GM21737 (cell line): ENCODE data around the gene LGR5.
"Not testable (repeated sequence)": the region's sequence is repeated elsewhere in the genome, so short reads cannot be mapped to it uniquely, and the experiment has no call there.

ENCODE experiments used
- ATAC-seq: cut with Tn5 transposase; IDR thresholded peaks from one replicate; pipeline ENCODE4 v1.9.1; 2021; ENCODE audit warnings: mild to moderate bottlenecking, moderate library complexity; ENCODE audit not compliant: unreplicated experiment

LGR5 gene

DNA sequence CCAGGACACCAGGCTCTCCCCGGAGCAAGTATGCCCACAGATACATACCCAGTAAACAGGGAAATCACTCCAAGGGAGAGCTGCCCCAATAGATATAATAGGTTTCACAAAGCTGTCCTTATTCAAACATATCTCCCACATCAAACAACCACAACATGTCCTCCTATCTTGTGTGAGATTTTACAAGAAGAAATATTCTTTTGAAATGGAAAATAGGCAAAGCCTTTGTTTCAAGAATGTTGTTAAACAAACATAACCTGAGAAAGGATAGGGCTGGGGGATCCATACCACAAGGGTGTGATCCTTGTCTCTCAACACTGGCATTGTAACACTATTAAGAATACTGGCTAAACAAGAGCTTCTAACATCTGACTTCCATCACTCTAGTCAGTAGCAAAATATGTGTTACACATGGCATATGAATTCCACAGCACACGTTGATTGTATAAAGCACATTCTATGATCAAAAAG lies 32.9 kb downstream of the LGR5 start:
- no peak for ATAC-seq

DNA sequence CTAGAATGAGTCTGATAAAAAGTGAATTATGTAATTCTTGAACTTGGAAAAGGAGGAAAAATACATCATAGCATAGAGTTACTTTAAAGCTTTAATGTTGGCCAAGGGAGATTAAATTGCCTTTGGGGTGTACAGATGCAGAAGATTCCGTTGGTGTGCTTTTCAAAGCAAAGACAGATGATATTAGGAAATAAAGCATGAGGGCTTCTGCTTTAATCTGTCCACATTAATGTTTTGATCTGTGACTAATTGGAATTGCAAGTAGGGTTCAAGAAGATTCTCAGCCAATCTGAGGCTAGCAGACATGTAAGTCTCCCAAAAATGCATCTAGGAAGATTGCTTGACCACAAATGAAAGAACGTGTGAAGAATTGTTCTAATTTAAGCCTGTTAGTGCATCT lies 35.2 kb downstream of the LGR5 start:
- ATAC-seq: no peak

DNA sequence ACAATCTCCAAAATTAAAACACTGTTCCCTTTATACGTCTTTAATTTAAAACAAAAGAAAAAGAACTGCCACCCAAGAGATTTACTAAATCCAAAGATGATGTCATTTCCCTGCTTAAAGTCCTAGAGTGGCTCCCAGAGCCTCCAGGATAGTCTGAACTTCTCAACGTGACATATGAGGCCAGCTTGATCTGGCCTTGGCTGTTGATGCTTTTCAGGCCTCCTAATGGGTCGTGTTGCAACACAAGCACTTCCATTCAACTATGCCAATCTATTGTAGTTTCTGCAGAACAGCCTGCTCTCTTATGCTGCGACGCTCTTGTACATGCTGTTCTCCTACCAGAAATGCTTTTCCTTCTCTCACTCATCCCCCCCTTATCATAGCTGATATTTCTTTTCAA lies 35.7 kb downstream of the LGR5 start:
- ATAC-seq: no peak

DNA sequence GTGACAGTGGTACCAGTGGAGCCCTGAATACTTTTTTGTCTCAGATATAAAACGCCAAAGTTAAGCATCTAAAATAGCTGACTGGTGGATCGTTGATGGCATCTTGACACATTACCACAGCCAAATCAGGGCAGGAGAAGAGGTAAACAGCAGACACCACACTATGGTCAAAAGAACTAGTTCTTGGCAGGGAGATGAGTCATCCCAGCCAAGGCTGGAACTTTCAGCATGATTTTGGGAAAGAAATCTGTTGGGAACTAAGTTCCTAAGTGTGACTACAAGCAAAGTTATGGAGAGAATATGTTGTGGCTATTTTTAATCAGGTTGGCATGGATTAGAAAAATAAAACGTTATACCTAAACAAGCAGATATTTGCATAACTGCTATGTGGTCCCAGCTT lies 36.9 kb downstream of the LGR5 start:
- ATAC-seq: no peak

DNA sequence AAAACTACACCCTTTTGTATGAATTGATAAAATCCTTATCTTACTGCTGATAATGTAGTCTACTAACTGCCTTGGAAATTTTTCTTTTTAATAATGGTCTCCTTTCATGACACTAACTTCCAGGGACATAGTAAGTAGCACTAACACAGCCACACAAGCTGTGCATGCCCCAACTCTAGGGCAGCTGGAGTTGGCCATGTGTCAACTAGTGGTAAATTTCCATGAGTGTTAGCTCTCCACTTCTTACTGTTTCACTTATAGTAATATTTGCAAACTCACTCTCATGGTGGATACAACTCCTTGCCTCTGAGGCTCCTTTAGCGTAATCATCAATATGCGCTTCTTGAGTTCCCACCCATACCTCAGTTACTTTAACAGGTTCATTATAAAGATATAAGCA lies 38.0 kb downstream of the LGR5 start:
- ATAC-seq: no peak

DNA sequence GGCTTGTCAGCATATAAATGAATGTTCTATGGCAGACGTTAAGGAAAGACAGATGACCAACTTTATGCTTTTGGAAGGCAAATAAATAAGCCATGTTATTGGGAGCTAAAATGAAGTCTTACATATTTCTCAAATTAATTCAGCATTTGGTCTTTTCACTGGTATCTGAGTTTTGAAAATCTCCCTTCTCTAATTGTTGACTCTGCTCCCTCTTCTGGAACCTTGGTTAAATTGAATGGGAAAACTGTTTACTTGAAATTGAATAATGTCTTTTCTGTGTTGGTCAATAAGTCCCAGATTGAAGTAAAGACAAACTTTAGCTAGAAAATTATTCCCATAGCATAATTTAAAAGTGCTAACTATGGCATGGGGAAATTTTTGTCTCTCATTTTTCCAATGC lies 38.7 kb downstream of the LGR5 start:
- ATAC-seq: no peak

DNA sequence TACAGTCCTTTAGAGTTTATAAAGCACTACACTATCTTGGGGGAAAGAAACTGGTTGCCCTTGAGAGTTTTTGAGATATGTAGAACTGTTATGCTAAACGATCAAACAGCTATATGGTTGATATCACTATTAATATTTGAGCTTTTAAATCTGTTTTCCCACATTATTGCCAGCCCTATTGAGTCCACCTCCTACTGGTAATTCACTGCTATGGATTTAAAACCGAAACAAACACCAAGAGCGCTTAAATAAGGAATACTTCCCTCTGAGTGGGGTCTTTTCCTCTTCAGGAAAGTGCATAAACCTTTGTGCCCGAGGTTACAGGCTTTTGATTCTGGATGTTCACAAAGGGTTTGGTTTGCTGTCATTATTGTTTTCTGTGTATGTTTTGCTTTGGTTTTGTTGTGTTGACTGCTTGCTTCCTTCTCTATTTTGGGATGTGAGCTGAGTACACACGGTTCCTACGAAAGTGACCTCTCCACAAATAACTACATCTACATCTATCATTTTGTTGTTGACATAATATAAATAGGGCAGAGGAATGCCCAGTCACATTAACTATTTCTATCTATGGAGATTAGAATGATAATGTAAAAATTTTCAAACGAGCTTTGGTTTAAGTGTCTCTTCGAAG lies 44.8 kb downstream of the LGR5 start:
- ATAC-seq: no peak

DNA sequence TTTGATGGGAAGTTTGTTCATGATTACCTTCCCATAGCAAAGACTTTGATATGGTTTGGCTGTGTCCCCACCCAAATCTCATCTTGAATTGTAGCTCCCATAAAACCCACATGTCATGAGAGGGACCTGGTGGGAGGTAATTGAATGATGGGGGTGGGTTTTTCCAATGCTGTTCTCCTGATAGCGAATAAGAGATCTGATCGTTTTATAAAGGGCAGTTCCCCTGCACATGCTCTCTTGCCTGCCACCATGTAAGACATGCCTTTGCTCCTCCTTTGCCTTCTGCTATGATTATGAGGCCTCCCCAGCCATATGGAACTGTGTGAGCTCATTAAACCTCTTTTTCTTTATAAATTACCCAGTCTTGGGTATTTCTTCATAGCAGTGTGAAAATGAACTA lies 51.2 kb downstream of the LGR5 start:
- ATAC-seq: not testable (repeated sequence)

DNA sequence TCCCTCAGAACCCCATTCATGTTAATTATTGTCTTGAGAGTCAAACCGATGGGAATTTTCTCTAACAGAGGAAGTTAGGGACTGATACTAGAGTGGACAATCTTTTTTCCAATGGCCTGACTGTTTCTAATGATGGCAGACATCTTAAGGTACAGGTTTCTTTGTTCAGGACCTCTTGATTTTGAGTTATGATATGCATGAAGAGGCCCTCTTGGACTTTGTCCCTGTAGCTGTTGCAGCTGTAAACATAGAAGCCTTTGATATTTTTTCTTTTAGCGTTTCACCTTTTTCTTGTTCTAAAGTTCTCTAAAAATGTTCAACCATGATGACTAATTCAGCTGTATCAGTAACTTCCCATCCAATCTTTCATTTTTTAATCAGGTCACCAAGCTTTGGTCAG lies 53.0 kb downstream of the LGR5 start:
- ATAC-seq: no peak

DNA sequence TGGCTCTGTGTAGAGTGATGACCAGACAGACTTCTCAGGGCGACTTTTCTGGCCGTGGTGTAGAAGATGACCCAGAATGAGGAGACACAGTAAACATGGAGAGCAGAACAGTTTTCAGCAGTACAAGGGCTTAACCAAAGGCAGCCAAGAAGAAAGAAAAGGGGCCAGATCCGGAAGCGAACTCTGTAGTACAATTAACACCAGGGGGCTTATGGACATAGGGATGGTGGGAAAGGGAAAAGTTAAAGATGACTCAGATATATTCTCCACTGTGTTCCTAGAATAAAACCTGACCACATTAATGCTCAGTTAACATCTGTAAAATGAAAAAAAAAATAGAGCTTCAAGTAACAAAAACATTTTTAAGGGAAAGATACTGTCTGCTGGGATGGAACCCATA lies 60.2 kb downstream of the LGR5 start:
- ATAC-seq: no peak

DNA sequence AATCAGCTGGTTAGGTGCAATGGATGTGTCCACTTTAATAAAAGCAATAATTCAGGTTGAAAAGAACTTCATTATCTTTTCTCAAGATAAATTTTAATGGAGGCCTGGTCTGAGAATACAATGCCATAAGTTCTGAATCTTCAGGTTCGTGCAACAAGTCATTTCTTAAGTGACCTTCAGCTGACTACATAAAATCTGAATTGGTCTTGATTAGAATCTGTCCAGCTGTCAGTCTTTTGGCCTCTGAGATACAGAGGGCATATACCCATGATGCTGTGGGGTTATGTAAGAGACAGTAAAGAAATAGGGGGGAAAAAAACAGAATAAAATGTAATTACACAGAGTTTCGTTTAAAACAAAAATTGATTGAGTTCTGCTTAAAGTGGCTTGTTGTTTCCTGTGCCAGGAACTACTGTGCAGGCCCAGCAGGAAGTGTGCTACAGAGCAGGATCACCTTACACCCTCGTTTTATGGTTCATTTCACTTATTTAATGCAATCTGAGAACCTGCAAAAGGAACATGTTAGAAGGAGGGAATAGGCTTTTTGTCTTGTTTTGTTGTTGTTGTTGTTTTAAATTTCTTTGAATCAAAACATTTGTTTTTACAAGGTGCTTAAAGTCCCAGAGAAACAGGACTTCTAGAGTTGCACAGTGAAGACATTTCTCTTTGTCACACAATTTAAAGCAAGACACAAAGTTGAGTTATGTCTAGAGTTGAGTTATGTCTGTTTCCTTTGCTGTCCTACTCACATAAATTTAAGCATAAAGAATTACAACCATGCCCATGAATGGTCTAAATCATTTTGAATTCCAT lies 64.2 kb downstream of the LGR5 start:
- ATAC-seq: no peak

DNA sequence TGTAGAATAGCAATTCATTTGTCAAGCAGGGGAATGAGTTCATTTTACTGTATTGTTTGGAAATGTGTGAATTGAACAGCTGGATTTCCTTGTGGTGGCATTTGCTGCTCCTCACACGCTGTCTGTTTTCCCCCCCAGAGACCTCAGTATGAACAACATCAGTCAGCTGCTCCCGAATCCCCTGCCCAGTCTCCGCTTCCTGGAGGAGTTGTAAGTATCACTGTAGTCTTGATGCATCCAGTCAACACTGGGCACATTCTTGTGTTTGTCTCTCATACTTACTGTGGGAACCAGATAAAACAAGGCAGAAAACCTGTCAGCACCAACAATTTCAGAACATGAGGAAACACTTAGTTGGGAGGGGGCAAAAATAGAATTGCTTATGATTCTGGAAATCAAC lies 64.9 kb downstream of the LGR5 start:
- no peak for ATAC-seq

DNA sequence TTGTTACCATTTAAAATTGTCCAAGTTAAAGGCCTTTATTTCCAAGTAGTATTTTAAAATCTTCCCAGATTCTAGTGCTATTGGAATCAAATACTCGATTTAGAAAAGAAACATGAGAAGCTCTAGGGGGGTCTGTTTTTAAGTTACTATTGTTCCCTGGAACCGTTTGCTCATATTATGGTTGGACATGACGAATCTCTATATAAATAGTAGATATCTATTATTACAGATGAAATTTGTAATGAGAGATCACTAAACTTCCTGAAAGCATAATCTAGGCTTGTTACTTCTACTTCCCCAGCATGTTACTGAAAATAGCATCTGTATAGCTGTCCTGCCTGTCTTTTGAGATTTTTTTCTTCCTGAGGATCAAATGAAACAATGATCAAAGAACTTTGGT lies 70.1 kb downstream of the LGR5 start:
- no peak for ATAC-seq

DNA sequence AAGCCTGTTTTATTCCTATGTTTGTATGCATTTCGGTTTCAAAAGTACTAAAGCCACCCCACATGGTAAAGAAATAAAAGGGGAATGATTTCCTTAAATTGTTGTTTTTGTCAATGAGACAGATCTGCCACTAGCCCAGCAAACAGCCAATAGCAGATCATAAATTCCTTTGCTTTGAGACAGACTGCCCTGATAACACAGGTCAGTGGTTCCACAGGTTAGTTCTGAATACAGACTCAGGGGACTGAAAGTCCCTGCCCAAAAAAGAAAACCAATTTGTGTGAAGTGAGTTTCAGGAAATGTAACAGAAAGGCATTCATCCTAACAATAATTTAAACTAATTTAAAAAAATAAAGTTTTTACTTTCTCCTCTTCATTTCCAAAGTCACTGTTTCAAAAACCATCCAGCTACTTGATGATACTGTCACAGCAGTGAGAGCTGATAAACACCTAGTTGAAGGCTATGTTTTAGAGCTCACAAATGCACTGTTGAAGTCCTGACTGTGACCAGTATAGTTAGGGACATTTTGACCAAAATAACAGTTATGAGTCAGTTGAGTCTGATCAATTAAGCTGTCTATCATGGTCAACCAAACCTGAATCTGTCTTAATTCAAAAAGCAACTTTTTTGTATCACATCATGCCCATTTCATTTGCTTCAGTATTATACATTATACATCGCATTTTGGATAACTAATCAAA lies 77.7 kb downstream of the LGR5 start:
- no peak for ATAC-seq

DNA sequence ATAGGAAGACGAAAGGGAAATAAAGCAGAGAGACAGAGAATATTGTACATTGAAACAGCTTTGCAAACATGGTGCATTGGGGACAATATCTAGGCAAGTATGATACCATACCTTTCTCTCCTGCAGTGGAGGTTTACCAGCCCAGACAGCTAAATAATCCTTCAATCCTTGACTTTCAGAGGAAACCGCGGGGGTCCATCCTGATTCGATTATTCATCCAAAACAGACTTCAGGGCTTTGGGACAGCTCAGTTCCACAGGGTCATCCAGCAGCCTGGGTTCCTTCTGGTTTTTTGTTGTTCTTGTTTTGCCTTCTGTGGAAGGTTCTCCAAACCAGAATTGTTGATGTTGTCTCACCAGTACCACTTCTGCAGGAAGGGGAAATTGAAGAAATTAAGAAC lies 81.5 kb downstream of the LGR5 start:
- ATAC-seq: no peak

DNA sequence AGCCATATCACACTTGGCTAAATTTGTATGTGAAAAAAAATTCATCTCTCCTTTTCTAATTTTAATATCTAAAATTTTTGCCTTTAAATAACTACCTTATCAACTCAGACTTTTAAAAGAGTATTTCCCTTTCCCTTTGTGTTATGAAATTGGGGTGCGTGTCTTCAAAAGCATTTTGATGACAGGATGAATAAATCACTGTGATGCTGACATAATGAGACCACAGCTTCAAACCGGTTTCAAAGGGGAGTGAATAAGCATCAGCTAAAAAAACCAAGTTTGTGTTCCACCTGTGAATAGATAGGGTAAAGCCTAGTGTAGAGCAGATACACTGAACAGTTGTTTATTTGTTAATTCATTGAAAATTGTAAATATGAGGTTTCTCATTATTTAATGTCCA lies 85.0 kb downstream of the LGR5 start:
- ATAC-seq: no peak

DNA sequence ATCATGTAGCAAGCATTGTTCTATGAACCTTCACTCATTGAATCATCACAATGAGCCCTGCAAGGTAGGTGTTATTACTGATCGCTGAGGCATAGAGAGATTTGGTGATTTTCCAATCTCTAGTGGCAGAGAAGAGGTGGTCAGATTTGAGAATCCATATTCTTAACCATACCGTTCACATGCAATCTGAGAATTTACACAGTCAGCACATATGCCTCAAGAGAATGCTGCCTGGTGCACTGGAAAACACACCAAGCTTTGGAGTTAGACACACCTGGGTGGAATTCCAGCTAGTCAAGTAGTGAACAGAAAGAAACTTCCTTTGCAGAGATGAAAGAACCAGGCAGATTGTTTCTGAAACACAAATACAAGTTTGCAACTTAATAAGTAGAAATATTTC lies 94.1 kb downstream of the LGR5 start:
- ATAC-seq: no peak

DNA sequence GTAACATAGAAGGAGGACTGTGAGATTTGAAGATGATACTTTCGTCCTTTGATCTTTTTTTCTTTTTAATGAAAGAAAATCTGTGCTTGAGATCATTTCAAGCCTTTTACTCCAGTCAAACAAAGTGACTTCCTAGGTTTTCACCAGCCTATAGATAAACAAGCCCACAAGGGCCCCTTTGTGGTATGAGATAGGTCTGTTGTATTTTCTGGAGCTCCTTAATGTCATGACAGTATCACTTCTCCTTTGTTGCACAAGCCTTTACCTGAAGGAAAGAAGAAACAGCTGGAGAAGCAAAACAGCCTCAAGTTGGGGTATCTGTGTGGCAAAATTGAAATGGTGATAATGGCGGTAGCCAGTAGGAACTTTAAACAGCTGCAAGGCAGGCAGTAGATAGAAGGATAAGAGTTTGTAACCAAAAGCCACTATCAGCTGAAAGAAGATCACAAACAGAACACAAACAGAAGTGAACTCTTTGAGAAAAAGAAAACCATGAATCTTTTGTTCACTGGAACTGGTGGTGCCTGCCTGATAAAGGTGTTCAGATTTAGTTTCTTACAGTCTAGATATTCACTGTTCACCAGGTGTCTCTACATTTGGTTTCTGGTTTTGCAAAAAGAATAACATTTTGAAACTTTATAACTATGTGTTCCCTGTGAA lies 96.8 kb downstream of the LGR5 start:
- no peak for ATAC-seq

DNA sequence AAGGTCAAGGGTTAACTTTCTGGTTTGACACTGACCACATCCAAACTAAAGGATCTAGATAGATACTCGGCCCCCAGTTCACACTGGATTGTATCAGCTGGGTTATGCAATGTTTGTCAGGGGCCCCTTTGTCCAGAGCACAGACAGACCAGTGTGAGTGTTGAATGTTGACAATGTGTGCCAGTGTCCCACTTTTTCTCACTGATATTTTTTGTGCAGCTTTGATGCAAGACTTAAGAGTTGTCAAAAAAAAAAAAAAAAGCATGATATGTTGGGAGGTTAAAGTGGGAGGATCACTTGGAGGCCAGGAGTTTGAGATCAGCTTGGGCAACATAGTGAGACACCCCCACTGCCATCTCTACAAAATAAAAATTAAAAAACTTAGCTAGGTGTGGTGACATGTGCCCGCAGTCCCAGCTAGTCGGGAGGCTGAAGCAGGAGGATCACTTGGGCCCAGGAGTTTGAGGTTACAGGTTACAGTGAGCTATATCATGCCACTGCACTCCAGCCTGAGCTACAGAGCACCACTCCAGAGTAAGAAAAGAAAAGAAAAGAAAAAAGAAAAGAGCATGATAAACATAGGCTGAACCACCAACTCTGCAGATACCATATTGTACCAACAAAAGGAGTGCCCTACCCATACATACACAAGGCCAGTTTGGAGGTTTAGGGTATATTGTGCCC lies 97.5 kb downstream of the LGR5 start:
- ATAC-seq: no peak

DNA sequence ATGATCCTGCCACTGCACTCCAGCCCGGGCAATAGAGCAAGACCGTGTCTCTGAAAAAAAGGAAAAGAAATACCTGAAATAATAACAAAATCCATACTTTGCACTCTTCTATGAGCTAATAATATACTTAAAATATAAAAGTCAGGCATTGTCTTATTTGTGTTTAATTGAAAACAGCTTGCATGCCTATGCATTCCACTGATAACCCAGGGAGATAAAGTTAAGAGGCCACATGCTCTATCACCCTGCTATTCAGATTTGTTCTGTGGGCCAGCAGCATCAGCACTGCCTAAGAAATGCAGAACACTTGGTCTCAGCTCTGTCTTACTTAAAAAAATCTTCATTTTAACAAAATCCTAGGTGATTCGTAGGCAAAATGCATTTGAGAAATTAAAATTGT lies 99.2 kb downstream of the LGR5 start:
- no peak for ATAC-seq

DNA sequence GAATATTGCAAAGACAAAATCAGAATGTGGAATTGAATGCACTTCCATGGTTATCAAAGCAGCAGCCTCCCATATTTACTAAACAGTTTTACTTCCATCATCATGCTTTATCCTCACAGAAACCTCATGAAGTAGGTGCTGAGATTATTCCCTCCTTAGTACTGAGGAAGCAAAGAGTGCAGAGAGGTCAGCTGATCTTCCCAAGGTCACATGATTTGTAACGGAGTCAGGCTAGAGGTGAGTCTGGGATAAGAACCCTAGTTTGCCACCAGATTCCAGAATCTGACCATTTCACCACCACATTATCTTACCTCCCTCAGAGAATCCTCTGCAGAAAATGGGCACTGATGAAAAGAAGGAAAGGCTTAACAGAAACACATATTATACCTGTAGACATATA lies 102.0 kb downstream of the LGR5 start:
- ATAC-seq: no peak
